ENCODE results near the gene STX18. TPM values are rescaled to one million over a fixed set of nuclear protein-coding genes. Genes with fewer than 3 reads are reported as not detected.

Gene STX18
- total RNA-seq, 4 donors from 2014 or later, result 19.2 to 27.4 (median 20.7) TPM

GRCh38 chr4:4549534-4549933 lies 7.7 kb upstream of the STX18 start:
- no peak for TF ChIP-seq POLR2A (IDR thresholded peaks at IDR 0.05)
- TF ChIP-seq, protein P1, sequence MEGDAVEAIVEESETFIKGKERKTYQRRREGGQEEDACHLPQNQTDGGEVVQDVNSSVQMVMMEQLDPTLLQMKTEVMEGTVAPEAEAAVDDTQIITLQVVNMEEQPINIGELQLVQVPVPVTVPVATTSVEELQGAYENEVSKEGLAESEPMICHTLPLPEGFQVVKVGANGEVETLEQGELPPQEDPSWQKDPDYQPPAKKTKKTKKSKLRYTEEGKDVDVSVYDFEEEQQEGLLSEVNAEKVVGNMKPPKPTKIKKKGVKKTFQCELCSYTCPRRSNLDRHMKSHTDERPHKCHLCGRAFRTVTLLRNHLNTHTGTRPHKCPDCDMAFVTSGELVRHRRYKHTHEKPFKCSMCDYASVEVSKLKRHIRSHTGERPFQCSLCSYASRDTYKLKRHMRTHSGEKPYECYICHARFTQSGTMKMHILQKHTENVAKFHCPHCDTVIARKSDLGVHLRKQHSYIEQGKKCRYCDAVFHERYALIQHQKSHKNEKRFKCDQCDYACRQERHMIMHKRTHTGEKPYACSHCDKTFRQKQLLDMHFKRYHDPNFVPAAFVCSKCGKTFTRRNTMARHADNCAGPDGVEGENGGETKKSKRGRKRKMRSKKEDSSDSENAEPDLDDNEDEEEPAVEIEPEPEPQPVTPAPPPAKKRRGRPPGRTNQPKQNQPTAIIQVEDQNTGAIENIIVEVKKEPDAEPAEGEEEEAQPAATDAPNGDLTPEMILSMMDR (IDR thresholded peaks at IDR 0.05 in 4 of 5, conservative IDR thresholded peaks at IDR 0.05 in 1 of 5), result no peak
- Histone ChIP-seq H3K4me1 (no peaks in the 10 kb centered on the region), H3K9me3 (no peaks in the 10 kb centered on the region), H3K27ac (no peak overlapping the region), H3K4me3 (no peak overlapping the region), H3K36me3 (peaks cover 0 to 22% of the 10 kb centered on the region in 2 donors), H3K27me3 (no peaks in the 10 kb centered on the region)
- DNase-seq (no peak), ATAC-seq (no peak)
- in situ Hi-C loops (cut with MboI; ENCODE audit: low sequenced_read_pairs in 4 of 4), result loop anchor here in 2 of 4 donors (25.0 kb wide), 2 partner anchors 262 to 287 kb away; partner anchors contain the start of genes LYAR (in 1 of the 2) and ZBTB49 (in 1 of the 2)
- intact Hi-C loops (cut with DNase I; ENCODE audit: low total_unique reads), result no loop called here

GRCh38 chr4:4542774-4543485 lies 1.1 kb upstream of the STX18 start:
- intact Hi-C loops (cut with DNase I; ENCODE audit: low total_unique reads), result loop anchor here (1.0 to 2.0 kb wide), 2 partner anchors 32 to 294 kb away; partner anchors contain the start of gene TMEM128

GRCh38 chr4:4541040-4541631 lies 712 bp downstream of the STX18 start:
- peak overlapping the region; percentile 67 to 96 (median 90) for H3K4me3 ChIP-seq
- H3K4me1 ChIP-seq, result peaks cover 25 to 30% of the 10 kb centered on the region in 2 donors
- H3K9me3 ChIP-seq, result no peaks in the 10 kb centered on the region
- ATAC-seq (peak; percentile 57 to 73), DNase-seq (peak; percentile 21 to 28)
- intact Hi-C loops (cut with DNase I; ENCODE audit: low total_unique reads) (no loop called here), in situ Hi-C loops (cut with MboI; ENCODE audit: low sequenced_read_pairs in 4 of 4) (loop anchor here in 2 of 4 donors (25.0 kb wide), 2 partner anchors 254 to 279 kb away; partner anchors contain the start of genes LYAR (in 1 of the 2) and ZBTB49 (in 1 of the 2))
- H3K36me3 ChIP-seq, result peaks cover 0 to 6% of the 10 kb centered on the region in 2 donors
- peak overlapping the region; percentile 78 to 92 (median 87) for H3K27ac ChIP-seq
- TF ChIP-seq POLR2A (IDR thresholded peaks at IDR 0.05), result no peak
- TF ChIP-seq, protein P1 (IDR thresholded peaks at IDR 0.05 in 4 of 5, conservative IDR thresholded peaks at IDR 0.05 in 1 of 5), result no peak
- no peaks in the 10 kb centered on the region for H3K27me3 ChIP-seq

More at GRCh38 chr4:4542774-4543485, 1.1 kb upstream of the STX18 start:
- H3K36me3 ChIP-seq, result peaks cover 0 to 17% of the 10 kb centered on the region in 2 donors
- DNase-seq (no peak), ATAC-seq (no peak)
- no peaks in the 10 kb centered on the region for H3K9me3 ChIP-seq
- H3K4me1 ChIP-seq, result peaks cover 25 to 30% of the 10 kb centered on the region in 2 donors
- in situ Hi-C loops (cut with MboI; ENCODE audit: low sequenced_read_pairs in 4 of 4), result loop anchor here in 2 of 4 donors (25.0 kb wide), 2 partner anchors 256 to 281 kb away; partner anchors contain the start of genes LYAR (in 1 of the 2) and ZBTB49 (in 1 of the 2)
- H3K4me3 ChIP-seq, result peak overlapping the region; percentile 67 to 96 (median 90)
- peak overlapping the region in 2 of 4 donors; percentile 86 to 92 for H3K27ac ChIP-seq
- no peaks in the 10 kb centered on the region for H3K27me3 ChIP-seq
- no peak for TF ChIP-seq POLR2A (IDR thresholded peaks at IDR 0.05)
- TF ChIP-seq, protein P1 (IDR thresholded peaks at IDR 0.05 in 4 of 5, conservative IDR thresholded peaks at IDR 0.05 in 1 of 5), result no peak

DNA sequence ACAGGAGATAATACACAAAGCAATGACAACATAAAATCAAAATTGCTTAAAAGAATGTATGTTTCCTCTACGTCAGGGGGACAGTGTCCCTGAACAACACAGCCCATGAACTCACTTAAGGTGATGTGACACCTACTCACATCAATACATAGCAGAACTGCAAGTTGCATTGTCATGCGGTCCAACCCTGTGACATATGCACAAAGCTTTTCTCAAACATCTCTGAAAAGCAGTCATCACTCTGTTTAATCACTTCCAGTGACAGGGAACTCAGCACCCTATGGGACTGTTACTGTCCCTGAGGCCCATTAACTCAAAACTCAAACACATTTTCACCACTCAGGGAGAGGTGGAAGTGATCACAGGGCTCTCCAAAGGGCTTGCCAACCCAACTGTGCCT lies 2.4 kb downstream of the STX18 start:
- Histone ChIP-seq H3K36me3 (no peaks in the 10 kb centered on the region), H3K27ac (no peak overlapping the region), H3K4me3 (no peak overlapping the region), H3K9me3 (no peaks in the 10 kb centered on the region), H3K27me3 (no peaks in the 10 kb centered on the region), H3K4me1 (peaks cover 25 to 30% of the 10 kb centered on the region in 2 donors)
- intact Hi-C loops (cut with DNase I; ENCODE audit: low total_unique reads), result no loop called here
- no peak for TF ChIP-seq POLR2A (IDR thresholded peaks at IDR 0.05)
- TF ChIP-seq, protein P1 (IDR thresholded peaks at IDR 0.05 in 4 of 5, conservative IDR thresholded peaks at IDR 0.05 in 1 of 5), result no peak
- in situ Hi-C loops (cut with MboI; ENCODE audit: low sequenced_read_pairs in 4 of 4), result loop anchor here in 2 of 4 donors (25.0 kb wide), 2 partner anchors 252 to 277 kb away; partner anchors contain the start of genes LYAR (in 1 of the 2) and ZBTB49 (in 1 of the 2)
- ATAC-seq (no peak), DNase-seq (no peak)
